ENCODE data around the gene KCTD21. TPM values are rescaled to one million over a fixed set of nuclear protein-coding genes. Genes with fewer than 3 reads are reported as not detected.

The KCTD21 gene
- total RNA-seq, 4 donors from 2014 or later: 9.6 to 21.5 (median 13.7) TPM

DNA sequence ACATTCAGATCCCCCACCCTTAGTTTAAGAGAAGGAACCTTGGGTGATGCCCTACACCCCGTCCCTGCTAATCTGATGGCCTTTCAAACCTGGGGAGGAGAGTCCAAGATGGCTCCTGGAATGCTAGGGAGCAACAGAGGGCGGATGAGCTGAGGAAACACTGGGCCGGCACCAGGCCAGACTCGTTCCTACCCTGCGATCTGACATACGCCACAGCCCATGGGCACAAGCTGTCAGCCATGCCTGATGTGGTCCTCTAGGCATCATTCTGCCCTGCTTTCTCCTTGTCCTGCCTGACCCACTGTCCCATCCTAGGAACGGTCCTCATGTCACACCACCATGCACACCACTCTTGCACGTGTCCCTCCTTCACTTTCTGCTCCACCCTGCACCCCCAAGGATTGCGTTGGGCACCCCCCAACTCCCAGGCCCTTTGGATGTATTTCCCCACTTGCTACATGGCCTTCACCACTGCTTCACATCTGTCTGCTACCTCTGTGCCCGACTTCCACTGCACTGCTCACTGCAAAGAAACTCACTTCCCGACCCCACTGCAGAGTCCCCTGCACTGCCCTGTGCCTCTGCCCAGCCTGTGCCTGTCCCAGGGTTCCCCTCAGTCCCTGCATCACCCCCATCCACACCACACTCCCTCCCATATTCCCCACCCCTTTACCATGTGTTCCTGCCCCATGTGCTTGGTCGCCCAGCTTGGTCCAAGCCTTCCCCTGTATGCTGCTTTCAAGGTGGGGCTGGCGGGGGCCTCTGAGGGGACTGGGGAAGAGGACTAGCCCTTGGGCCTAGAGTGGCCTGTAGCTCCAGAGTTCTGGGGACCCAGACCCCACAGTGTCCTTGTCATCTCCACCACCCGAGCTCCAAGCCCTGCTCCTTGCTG, 29.5 kb upstream of the KCTD21 start:
- DNase-seq (ENCODE audit: low spot score) (no peak), ATAC-seq (ENCODE audit: low FRiP score) (no peak)
- TF ChIP-seq, protein P1, sequence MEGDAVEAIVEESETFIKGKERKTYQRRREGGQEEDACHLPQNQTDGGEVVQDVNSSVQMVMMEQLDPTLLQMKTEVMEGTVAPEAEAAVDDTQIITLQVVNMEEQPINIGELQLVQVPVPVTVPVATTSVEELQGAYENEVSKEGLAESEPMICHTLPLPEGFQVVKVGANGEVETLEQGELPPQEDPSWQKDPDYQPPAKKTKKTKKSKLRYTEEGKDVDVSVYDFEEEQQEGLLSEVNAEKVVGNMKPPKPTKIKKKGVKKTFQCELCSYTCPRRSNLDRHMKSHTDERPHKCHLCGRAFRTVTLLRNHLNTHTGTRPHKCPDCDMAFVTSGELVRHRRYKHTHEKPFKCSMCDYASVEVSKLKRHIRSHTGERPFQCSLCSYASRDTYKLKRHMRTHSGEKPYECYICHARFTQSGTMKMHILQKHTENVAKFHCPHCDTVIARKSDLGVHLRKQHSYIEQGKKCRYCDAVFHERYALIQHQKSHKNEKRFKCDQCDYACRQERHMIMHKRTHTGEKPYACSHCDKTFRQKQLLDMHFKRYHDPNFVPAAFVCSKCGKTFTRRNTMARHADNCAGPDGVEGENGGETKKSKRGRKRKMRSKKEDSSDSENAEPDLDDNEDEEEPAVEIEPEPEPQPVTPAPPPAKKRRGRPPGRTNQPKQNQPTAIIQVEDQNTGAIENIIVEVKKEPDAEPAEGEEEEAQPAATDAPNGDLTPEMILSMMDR (IDR thresholded peaks at IDR 0.05): no peak

DNA sequence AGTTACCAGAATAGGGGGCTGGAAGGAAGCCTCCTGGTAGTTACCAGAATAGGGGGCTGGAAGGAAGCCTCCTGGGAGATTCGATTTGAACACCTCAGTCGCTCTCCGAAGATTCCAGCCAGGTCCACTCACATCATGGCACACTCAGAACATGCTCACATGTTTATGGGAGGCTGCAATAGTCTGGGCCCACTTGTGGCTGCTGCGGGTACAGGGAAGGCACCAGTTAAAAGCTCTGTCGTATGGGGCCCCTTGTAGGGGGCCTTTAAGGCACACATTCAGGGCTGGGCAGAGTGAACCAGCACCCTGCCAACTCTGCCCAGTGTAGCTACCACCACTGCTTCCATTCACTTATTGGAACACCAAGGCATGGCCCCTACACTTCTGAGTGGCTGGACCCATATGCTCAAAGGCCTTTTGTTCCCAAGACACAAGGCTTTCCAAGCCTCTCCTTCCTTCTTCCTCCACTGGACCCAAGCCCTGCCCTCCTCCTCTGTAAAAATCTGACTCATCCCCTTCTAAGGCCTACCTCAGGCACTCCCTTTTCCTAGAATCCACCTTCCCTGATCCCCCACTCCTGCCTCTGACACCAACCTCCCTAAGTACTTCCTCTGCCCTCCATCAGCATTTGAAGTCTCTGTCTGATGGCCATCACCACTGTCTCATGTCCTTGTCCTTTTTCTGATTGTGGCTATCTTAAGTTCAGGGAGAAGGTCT, 28.3 kb upstream of the KCTD21 start:
- TF ChIP-seq, protein P1 (IDR thresholded peaks at IDR 0.05): no peak
- peak; percentile 31 for ATAC-seq (ENCODE audit: low FRiP score)
- no peak for DNase-seq (ENCODE audit: low spot score)

DNA sequence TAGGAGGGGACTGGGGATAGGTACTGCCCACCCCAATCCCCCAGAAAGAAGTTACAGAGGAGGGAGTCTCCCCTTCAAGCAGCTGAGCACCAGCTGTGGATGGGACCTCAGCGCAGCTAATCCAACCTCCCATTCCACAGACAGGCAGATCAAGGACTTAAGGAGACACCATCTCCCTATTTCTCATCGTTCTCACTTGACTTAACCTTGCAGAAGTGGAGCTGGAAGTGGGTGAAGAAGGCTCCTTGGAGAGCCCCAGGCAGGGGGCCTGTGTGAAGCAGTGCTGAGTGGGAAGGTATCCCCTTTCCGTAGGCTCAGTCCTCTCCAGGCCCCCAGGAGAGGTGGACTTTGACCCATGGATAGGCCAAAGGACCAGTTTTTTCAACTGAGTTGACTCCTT, 27.6 kb upstream of the KCTD21 start:
- TF ChIP-seq, protein P1 (IDR thresholded peaks at IDR 0.05): no peak
- DNase-seq (ENCODE audit: low spot score) (no peak), ATAC-seq (ENCODE audit: low FRiP score) (no peak)

DNA sequence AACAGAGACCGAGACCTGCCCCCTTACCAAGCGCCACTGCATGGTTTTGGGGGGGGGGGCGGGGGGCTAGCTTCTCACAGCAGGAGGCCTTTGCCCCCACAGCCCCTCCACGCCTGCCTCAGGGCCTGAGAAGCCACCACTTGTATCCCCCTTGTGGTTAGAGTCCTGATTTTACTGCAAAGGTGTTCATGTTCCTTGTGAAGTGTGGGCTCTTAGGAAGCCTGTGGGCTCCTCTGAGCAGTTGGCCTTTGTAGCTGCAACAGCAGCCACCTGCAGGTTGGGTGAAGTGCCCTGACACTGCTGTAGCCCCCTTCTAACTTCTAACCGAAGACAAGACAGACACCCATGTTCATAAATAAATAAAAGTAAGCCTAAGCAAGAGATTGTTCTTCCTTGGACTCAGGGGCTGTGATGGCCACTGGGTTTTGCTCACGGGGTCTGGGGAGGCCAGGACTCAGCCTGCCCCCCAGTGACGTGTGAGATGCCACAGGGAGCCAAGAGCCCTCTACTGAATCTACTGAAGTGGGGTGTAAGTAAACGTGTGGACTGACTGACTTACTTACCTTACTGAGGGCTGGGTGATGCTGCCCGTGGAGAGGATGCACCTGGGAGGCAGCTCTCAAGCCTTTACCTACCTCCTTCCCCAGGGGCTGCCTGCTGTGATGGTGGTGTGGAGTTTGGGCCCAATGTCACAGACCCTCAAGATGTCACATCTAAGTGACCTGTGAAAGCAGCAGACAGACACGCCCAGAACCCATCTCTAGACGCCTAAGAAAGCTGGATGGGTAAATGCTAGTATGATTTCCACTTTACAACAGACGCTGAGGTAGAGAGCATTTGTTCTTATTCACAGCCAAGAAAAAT, 26.1 kb upstream of the KCTD21 start:
- TF ChIP-seq, protein P1 (IDR thresholded peaks at IDR 0.05): no peak
- ATAC-seq (ENCODE audit: low FRiP score): no peak
- no peak for DNase-seq (ENCODE audit: low spot score)

DNA sequence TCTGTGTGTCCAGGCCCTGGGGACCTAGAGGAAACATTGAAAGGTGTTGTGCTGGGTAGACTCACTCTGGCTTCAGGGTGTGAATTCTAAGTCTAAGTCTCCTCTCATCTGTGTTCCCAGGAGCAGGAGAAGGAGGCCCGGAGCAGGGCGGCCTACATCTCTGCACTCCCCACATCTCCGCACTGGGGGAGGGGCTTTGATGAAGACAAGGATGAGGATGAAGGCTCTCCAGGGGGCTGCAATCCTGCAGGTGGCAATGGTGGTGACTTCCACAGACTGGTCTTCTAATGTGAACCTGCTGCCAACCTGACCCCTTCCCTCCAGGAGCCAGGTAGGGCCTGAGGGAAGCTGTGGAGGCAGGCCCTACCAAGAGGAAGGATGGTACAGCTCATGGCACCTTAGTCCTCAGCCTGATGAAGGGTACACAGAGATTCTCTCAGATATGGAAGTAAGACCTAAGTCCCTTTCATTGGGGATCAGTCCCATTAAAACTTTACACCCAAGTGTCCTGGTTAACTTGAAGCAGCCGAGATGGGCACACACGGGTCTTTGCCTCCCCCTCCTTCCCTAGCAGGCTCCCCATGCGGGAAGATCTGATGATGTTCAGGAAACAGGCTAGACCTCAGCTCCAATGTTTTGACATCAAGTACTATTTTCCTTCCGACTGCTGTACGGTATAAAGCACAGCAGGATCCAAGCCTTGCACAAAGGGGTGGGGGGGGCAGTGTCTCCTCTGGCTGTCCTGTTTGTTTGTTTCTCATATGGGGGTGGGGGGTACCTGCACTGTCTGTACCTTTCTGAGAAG, 25.3 kb upstream of the KCTD21 start:
- DNase-seq (ENCODE audit: low spot score) (no peak), ATAC-seq (ENCODE audit: low FRiP score) (no peak)
- TF ChIP-seq, protein P1 (IDR thresholded peaks at IDR 0.05): no peak
